Measurements from ENCODE around the gene ARL8B. TPM values are rescaled to one million over a fixed set of nuclear protein-coding genes. Genes with fewer than 3 reads are reported as not detected.
"Not testable (repeated sequence)": the region's sequence is repeated elsewhere in the genome, so short reads cannot be mapped to it uniquely, and the experiment has no call there.

Gene ARL8B
- total and polyA plus RNA-seq, 2 of the 8 experiments (the other 6 are each of a cell fraction or from before 2014, with no cell fraction given) = 14.5 to 27.8 TPM

DNA sequence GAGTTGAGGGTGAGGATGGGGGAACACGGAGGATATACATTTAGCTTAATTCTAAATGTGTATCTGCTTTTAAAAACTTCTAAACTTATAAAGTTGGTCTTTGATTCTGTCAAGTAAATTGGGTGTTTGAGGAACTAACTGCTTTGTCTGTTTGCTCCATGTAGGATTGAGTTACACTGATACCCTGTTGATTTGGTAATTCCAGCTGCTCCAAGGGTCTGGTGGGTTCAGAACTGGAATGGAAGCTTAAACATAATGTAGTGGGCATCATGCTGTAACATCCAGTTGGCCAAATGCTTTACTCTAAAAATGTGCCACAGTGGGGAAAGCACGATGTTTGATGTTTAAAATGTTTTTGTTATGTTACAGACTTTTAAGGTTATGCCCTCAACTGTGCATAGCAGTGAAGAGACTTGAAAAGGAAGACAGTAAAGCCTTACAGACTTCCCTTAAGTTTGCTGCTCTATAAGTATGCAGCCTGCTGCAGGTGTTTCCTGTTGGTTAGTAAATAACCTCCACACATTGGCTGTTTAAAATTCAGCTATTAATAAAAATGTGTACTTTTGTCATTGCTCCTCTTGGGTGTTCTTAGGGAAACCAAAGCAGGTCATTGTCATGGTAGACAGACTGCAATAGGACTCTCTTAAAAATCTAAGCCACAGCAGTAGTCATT, 59.5 kb downstream of the ARL8B start (continued):
- no peak for TF ChIP-seq KDM4A (IDR thresholded peaks at IDR 0.05; ENCODE audit: low read depth, low read length, severe bottlenecking)

DNA sequence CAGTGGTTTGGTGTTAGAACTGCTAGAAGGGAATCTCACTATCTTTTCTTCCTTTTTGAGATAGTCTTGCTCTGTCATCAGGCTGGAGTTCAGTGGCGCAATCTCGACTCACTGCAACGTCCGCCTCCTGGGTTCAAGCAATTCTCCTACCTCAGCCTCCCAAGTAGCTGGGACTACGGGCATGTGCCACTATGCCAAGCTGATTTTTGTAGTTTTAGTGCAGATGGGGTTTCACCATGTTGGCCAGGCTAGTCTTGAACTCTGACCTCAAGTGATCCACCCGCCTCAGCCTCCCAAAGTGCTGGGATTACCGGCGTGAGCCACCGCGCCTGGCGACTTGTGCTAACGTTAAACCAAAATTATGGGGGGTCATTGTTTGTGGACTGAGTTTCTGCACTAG, 61.6 kb downstream of the ARL8B start:
- not testable (repeated sequence) for H3K4ac ChIP-seq (replicated peaks; ENCODE audit: insufficient read length, low read depth, low read length); H3K9me3 ChIP-seq (ENCODE audit: insufficient read depth in 2 of 2, low read depth in 1 of 2, low read length in 1 of 2); H3K4me3 ChIP-seq (ENCODE audit: extremely low read depth in 1 of 4, insufficient read depth in 2 of 4, low read depth in 3 of 4, low read length in 4 of 4); H3K27me3 ChIP-seq (replicated peaks in 1 of 4; ENCODE audit: control insufficient read depth in 3 of 4, extremely low read depth in 1 of 4, insufficient read depth in 3 of 4, low read length in 3 of 4); H2BK12ac ChIP-seq (ENCODE audit: low read depth, low read length); H3K14ac ChIP-seq (ENCODE audit: insufficient read length); H3K79me1 ChIP-seq (ENCODE audit: low read depth, low read length); H2AK5ac ChIP-seq (ENCODE audit: low read depth, low read length); H2BK20ac ChIP-seq (ENCODE audit: low read length); H3K23ac ChIP-seq (ENCODE audit: insufficient read length); H2BK15ac ChIP-seq (ENCODE audit: low read length); FAIRE-seq; H4K91ac ChIP-seq (replicated peaks; ENCODE audit: insufficient read length, low read length); H3K36me3 ChIP-seq (ENCODE audit: control insufficient read depth in 2 of 4, insufficient read depth in 4 of 4, low read length in 3 of 4); H3K4me1 ChIP-seq (replicated peaks in 1 of 4; ENCODE audit: control insufficient read depth in 3 of 4, insufficient read depth in 4 of 4, low read length in 3 of 4); H3K23me2 ChIP-seq (ENCODE audit: low read depth, low read length); H2AFZ ChIP-seq (ENCODE audit: low read length); H3K79me2 ChIP-seq (ENCODE audit: control insufficient read depth in 1 of 2, insufficient read depth in 2 of 2, low read length in 2 of 2); H4K20me1 ChIP-seq (replicated peaks in 1 of 2; ENCODE audit: control insufficient read depth in 1 of 2, insufficient read depth in 2 of 2, low read length in 2 of 2); H3K56ac ChIP-seq (replicated peaks; ENCODE audit: insufficient read length, low read depth, low read length); H3K9ac ChIP-seq (replicated peaks in 1 of 4; ENCODE audit: extremely low read depth in 1 of 4, low read depth in 3 of 4, low read length in 3 of 4); H4K8ac ChIP-seq (ENCODE audit: extremely low read depth, insufficient read depth, low read length); H2BK5ac ChIP-seq (ENCODE audit: low read depth, low read length); H2BK120ac ChIP-seq (replicated peaks; ENCODE audit: low read depth, low read length); H3K4me2 ChIP-seq (ENCODE audit: insufficient read depth in 1 of 2, low read depth in 2 of 2, low read length in 2 of 2); H4K5ac ChIP-seq (ENCODE audit: insufficient read length, low read depth, low read length); H3K18ac ChIP-seq (ENCODE audit: extremely low read depth, low read length); DNase-seq (ENCODE audit: low read depth in 1 of 2, low spot score in 2 of 2); H3K27ac ChIP-seq (ENCODE audit: low read depth, low read length)
- POLR2A ChIA-PET (ENCODE audit: partially characterized antibody) = interaction anchor here (7.4 kb wide), 1 partner anchor 12 kb away, joined by 46 read pairs; no protein-coding TSS in a partner anchor
- CTCF ChIA-PET (ENCODE audit: partially characterized antibody) = interaction anchor here (0.7 kb wide), 1 partner anchor 254 kb away, joined by 3 read pairs; no protein-coding TSS in a partner anchor
- 94% methylated on average over 12 of the region's 12 CpGs; no CpG with 5 or more reads in 1 of the 2 experiments for WGBS, 2 experiments (ENCODE audit: extremely low coverage in 1 of 2, insufficient coverage in 1 of 2, insufficient read length in 1 of 2, insufficient replicate concordance in 2 of 2, low coverage in 1 of 2, low lambda C conversion rate in 2 of 2, missing lambda C conversion rate in 1 of 2)

Data from H1 (cell line).